Dendritic cell treated with granulocyte-macrophage colony-stimulating factor and Interleukin-4, amounts not matched to agents 40 ng/mL and 50 ng/mL, for 4 days (primary cell): Measurements from ENCODE around the gene TTC7B.
A peak's percentile ranks its signal among the peaks of the same experiment; 100 is the strongest.

Experiments used
- H3K27ac Mint-ChIP-seq: one replicate; pipeline ENCODE4 v1.8.0; 2022; ENCODE audit warnings: mild to moderate bottlenecking, mixed read lengths
- H3K27me3 Mint-ChIP-seq: one replicate; pipeline ENCODE4 v1.8.0; 2022; ENCODE audit warnings: mild to moderate bottlenecking, mixed read lengths
- H3K36me3 Mint-ChIP-seq: one replicate; pipeline ENCODE4 v1.8.0; 2022; ENCODE audit warnings: low read depth, mixed read lengths
- H3K4me1 Mint-ChIP-seq: one replicate; pipeline ENCODE4 v1.8.0; 2022; ENCODE audit warnings: low read depth, mixed read lengths
- H3K4me3 Mint-ChIP-seq: one replicate; pipeline ENCODE4 v1.8.0; 2022; ENCODE audit warnings: mild to moderate bottlenecking, moderate library complexity, mixed read lengths
- H3K9me3 Mint-ChIP-seq: one replicate; pipeline ENCODE4 v1.8.0; 2022; ENCODE audit warnings: mixed read lengths
- intact Hi-C: fragments of 100-400 bp; cut with micrococcal nuclease; formaldehyde crosslinking; loops from one replicate; pipeline ENCODE4 v1.15.0; 2022

Gene TTC7B

DNA sequence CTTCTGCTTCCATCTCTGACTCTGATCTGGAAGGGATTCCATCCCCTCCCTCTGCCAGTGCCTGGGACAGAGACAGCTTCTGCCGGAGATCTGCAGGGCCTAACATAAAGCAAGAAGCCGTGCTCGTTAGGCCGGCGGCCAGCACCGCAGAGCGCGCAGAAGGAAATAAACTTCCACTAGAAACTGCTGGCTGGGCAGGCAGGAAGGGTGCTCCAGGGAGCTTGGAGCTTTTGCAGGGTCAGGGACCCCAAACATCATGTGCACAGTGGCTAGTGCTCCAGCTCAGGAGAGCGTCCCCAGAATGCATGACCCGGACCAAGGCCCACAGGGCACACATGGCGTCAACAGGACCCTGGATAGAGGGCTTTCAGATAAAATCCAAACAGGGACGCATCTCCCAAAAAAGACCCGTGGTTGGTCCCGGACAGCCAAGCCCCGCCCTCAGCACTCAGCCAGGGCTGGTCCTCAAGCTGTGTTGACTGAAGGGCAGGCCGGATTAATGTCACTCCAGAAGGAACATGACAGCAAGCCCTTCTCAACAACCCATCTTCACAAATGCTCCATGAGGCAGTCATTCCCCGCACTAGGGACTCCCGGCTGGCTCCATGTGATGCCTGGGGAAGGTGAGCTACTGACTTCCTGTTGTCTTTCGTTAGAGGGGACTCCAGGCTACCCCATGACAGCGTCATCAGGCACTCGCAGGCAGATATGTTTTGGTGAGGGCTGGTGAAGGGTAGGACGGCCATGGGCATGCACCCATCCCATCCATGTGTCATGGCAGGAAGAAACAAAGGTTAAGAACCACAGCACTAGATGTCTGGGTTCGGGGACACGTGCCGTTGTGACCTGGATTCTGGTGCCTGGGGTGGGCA, 297.9 kb downstream of the TTC7B start:
- Mint-ChIP-seq H3K4me3 (no peak overlapping the region), H3K4me1 (peaks cover 19% of the 10 kb centered on the region), H3K27ac (peak overlapping the region; percentile 46), H3K36me3 (no peaks in the 10 kb centered on the region), H3K27me3 (peaks cover 35% of the 10 kb centered on the region), H3K9me3 (no peaks in the 10 kb centered on the region)
- intact Hi-C loops, result no loop called here

DNA sequence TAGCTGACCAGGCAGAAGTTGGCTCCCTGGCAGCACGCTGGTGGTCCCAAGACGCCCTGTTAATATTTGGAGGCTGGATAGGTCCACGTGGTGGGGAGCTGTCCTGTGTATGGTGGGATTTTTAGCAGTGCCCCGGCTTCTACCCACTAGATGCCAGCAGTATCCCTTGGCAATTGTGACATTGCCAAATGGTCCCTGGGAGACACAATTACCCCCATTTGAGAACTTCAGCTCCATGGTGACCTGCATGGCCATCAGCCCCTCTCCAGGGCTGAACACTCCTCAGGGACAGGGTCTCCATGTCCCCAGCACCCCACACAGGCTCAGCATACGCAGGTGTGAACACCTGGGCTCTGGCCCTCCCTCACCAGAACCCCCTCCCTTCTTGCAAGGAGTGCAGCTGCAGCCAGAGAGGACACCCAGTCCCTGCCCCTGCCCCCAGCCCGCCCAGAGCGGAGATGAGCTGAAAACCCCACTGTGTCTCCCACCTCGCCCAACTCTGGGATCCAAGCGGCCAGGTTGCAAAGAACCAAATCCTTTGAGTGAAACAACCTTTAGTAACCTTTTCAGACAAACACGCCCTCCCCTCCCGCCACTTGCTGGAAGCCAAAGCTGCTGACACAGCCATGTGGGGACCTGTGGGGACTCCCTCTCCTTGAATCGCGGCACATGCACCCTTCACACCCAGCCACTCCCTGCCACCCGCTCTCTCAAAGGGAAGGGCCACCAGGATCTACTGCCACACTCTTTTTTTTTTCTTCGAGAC, 299.0 kb downstream of the TTC7B start:
- Mint-ChIP-seq H3K4me3 (no peak overlapping the region), H3K27me3 (peaks cover 27% of the 10 kb centered on the region), H3K4me1 (peaks cover 19% of the 10 kb centered on the region), H3K9me3 (no peaks in the 10 kb centered on the region), H3K27ac (peak overlapping the region; percentile 46), H3K36me3 (no peaks in the 10 kb centered on the region)
- intact Hi-C loops, result no loop called here

DNA sequence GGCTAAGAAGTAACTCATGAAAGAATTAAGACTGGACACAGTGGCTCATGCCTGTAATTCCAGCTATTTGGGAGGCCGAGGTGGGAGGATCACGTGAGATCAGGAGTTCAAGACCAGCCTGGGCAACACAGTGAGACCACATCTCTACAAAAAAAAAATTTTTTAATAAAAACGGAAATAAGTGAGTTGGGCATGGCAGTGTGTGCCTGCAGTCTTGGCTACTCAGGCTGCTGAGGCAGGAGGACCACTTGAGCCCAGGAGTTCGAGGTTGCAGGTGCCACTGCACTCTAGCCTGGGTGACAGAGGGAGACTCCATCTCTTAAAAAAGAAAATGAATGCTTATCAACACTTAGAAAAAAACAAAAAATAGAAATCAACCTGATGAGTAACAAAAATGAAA, 301.7 kb downstream of the TTC7B start:
- Mint-ChIP-seq H3K36me3 (no peaks in the 10 kb centered on the region), H3K27me3 (peaks cover 27% of the 10 kb centered on the region), H3K9me3 (no peaks in the 10 kb centered on the region), H3K4me1 (peaks cover 14% of the 10 kb centered on the region), H3K27ac (no peak overlapping the region), H3K4me3 (no peak overlapping the region)
- intact Hi-C loops, result no loop called here

DNA sequence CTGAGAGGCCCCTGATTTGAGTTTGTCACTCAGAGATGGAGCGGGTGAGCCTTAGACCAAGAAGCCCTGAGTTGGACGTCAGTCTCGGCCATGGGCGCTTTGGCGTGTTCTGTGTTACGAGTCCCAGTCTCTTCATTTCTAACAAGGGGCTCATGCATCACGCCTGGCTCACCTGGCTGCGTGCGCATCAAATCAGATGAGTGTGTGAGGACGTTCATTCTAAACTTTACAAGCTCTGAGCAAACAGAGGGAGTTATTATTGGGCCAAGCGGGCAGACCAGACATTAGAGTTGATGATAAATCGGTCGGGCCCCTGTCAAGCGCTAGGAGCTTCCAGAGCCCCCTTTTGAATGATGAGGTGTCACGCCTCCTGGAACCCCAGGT, 302.2 kb downstream of the TTC7B start:
- intact Hi-C loops, result no loop called here
- Mint-ChIP-seq H3K36me3 (no peaks in the 10 kb centered on the region), H3K9me3 (no peaks in the 10 kb centered on the region), H3K4me1 (peaks cover 19% of the 10 kb centered on the region), H3K27me3 (peaks cover 28% of the 10 kb centered on the region), H3K27ac (no peak overlapping the region), H3K4me3 (no peak overlapping the region)

DNA sequence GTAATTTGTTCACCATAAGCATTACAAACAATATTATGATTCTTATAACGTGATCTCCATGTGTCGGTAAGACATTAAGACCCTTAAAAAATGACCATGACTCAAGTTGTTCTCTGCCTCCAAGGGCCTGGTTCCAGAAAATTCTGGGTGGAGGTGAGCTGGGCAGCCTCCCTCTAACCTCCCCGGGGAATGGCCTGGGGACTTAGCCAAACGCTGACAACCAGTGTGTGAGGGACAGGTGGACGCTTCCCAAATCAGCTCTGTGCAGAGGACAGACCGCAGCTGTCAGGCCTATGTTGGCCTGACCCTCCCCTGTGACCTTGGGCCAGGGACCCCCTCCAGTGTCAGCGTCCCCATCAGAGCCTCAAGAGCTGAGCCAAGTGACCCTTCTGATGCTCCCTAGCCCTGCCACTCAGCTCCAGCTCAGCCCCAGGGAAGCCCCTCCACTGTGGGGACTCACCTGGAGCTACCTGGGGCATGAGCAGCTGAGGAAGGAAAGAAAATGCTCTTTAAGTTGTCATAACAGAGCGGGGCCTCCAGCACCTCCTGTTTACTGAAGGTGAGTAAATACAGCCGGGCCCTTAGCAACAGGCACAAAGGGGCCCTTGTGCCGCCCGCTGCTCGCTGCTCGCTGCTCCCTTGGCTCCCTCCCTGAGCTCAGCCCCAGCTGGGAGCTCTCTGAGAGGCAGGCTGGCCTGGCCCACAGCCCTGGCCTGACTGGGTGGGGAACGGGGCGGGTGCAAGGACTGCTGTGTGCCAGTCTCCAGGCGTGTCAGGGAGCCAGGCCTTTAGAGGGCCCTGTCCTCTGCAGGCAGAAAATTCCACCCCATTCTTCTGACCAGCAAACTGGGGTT, 302.8 kb downstream of the TTC7B start:
- Mint-ChIP-seq H3K36me3 (no peaks in the 10 kb centered on the region), H3K4me3 (no peak overlapping the region), H3K4me1 (peaks cover 23% of the 10 kb centered on the region), H3K27ac (no peak overlapping the region), H3K9me3 (no peaks in the 10 kb centered on the region), H3K27me3 (peaks cover 34% of the 10 kb centered on the region)
- intact Hi-C loops, result no loop called here

DNA sequence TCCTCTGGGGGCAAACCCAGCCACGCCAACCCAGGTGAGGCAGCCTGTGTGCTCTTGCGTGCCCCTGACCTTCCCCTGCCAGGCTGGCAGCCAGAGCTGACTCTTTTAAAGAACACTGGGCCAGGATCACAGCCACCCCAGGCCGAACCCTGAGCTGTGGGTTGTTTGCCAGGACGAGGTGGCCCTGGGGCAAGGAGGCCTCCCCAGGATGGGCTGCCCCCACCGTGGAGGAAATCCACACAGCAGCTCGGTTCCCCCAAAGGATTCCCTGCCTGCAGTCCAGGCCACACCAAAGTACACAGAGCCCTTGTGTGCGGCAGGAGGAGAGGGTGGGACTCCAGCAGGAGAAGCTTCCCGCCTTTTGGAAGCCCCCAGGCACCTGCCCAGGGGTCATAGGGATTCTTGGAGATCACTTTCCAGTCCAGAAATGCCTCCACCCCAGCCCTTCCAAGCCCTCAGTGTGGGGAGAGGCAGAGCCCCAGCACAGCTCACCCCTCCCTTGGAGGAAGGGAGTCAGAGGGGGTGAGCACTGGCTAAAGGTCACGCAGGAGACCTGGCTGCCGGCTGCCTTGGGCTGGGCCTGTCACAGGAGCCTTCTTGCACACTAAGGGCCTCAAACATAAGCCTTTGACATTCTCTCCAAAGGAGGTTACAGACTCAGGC, 303.8 kb downstream of the TTC7B start:
- intact Hi-C loops, result no loop called here
- no peak overlapping the region for H3K4me3 Mint-ChIP-seq
- peaks cover 18% of the 10 kb centered on the region for H3K4me1 Mint-ChIP-seq
- no peaks in the 10 kb centered on the region for H3K36me3 Mint-ChIP-seq
- H3K27me3 Mint-ChIP-seq, result peaks cover 35% of the 10 kb centered on the region
- no peak overlapping the region for H3K27ac Mint-ChIP-seq
- no peaks in the 10 kb centered on the region for H3K9me3 Mint-ChIP-seq

DNA sequence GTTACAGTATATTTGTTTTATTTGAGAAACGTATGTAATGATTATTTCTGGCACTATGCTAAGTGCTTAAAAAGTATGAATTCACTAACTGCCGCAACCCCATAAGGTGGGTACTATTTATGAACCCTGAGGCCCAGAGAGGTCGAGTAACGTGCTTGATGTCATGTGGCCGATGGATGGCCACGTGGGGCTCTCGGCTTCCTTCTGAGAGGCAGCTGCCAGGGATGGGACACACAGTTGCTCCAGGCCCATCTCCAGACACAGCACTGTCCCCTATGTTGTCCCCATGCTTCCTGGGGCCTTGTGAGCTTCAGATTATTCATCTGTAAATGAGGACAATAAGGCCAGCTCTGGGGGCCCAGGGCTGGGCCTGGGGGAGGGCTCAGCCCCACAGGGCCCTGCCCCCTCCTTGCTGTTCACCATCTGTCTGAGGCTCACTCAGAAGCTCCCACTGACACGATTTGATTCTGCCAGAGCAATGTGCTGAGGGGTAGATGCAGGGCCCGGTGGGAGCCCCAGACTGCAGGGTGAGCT, 304.4 kb downstream of the TTC7B start:
- intact Hi-C loops, result no loop called here
- H3K9me3 Mint-ChIP-seq, result no peaks in the 10 kb centered on the region
- H3K36me3 Mint-ChIP-seq, result no peaks in the 10 kb centered on the region
- H3K27ac Mint-ChIP-seq, result no peak overlapping the region
- H3K27me3 Mint-ChIP-seq, result peaks cover 37% of the 10 kb centered on the region
- peaks cover 17% of the 10 kb centered on the region for H3K4me1 Mint-ChIP-seq
- no peak overlapping the region for H3K4me3 Mint-ChIP-seq

DNA sequence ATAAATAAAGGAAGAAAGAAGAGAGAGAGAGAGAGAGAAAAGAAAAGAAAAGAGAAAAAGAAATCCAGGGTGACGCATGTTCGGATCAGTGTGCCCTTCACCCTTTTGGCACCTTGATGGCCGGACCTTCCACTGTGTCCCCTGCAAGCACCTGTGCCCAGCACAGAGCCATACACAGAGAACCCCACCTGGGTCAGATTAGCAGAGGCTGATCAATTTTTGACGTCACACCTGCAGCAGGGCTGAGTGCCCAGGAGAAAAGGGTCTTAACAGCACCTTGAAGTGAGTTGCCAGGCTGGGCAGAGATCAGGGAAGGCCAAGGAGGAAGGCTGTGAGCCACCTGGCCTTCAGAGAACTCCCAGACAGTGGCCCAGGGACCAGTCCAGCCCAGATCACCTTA, 305.0 kb downstream of the TTC7B start:
- intact Hi-C loops, result no loop called here
- H3K27ac Mint-ChIP-seq, result no peak overlapping the region
- no peaks in the 10 kb centered on the region for H3K36me3 Mint-ChIP-seq
- H3K9me3 Mint-ChIP-seq, result no peaks in the 10 kb centered on the region
- H3K4me3 Mint-ChIP-seq, result no peak overlapping the region
- H3K27me3 Mint-ChIP-seq, result peaks cover 36% of the 10 kb centered on the region
- H3K4me1 Mint-ChIP-seq, result peaks cover 14% of the 10 kb centered on the region

DNA sequence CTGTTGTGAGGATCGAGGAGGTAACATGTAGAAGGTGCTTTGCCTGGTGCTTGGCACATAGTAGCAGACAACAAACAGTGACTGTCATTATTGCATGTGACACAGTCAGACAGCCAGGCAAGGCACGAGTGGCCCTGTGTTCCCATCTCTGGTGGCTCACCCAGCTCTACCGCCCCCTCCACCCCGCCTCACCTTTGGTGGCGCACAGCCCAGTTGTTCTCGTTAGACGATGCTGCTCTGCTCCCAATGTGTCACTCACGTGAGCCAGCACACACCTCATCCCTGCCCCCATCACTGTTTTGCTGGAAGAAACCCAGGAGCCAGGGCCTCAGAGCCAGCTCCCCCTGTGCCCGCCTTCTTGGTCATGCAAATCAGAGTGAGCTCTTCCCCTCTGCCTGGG, 306.1 kb downstream of the TTC7B start:
- peaks cover 32% of the 10 kb centered on the region for H3K27me3 Mint-ChIP-seq
- intact Hi-C loops, result no loop called here
- H3K4me1 Mint-ChIP-seq, result peaks cover 10% of the 10 kb centered on the region
- H3K36me3 Mint-ChIP-seq, result no peaks in the 10 kb centered on the region
- H3K27ac Mint-ChIP-seq, result no peak overlapping the region
- no peak overlapping the region for H3K4me3 Mint-ChIP-seq
- no peaks in the 10 kb centered on the region for H3K9me3 Mint-ChIP-seq

DNA sequence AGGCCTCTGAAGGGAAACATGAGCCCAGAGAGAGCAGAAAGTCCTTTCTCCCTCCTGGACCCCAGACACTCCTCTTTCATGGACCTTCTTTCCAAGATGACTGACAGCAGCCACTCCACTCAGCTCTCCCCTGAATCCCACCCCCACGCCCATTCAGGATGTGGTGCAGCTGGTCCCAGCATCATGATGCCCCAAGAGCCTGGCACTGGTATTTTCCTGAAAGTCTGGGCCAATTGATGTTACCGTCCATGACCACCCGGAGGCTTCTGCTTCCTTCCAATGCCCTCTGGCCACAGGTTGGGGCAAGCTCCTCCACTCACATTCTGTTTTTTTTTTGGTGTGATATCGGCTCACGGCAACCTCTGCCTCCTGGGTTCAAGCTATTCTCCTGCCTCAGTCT, 306.8 kb downstream of the TTC7B start:
- Mint-ChIP-seq H3K9me3 (no peaks in the 10 kb centered on the region), H3K36me3 (no peaks in the 10 kb centered on the region), H3K4me1 (peaks cover 10% of the 10 kb centered on the region), H3K27me3 (peaks cover 32% of the 10 kb centered on the region), H3K4me3 (no peak overlapping the region), H3K27ac (no peak overlapping the region)
- intact Hi-C loops, result no loop called here

DNA sequence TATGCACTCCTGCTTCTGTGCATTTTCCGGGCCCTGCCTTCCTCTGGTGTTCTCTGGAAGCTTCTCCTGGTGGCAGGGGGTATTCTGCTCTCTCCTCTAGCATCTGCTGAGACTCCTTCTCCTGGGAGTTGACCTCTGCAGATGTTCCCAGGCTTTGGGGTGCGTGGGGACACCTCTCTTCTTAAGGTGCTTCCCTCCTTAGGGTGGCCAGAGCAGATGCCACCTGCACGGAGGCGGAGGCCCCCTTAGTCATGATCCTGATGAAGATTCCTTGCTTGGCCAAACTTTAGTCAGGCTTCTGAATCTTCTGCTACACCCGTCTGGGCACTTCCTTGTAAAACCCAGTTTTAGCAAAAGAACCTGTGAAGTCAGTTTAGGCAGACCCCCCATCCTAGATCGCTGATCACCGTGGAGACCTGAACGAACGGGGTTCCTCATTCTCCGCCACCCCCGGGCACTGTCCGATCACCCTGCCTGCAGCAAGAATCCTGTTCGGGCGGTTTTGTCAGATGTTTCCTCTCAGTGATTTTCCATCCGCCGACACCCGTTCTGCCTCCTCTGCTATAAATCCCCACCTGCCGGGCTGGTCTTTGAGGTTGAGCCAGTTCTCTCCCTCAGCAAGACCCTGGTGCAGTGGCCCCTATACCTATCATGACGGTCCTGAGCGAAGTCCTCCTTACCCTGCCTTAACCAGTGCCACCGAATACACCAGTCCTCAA, 307.5 kb downstream of the TTC7B start:
- no peaks in the 10 kb centered on the region for H3K36me3 Mint-ChIP-seq
- H3K27me3 Mint-ChIP-seq, result peaks cover 32% of the 10 kb centered on the region
- no peak overlapping the region for H3K4me3 Mint-ChIP-seq
- H3K27ac Mint-ChIP-seq, result no peak overlapping the region
- H3K9me3 Mint-ChIP-seq, result no peaks in the 10 kb centered on the region
- peaks cover 10% of the 10 kb centered on the region for H3K4me1 Mint-ChIP-seq
- intact Hi-C loops, result no loop called here

DNA sequence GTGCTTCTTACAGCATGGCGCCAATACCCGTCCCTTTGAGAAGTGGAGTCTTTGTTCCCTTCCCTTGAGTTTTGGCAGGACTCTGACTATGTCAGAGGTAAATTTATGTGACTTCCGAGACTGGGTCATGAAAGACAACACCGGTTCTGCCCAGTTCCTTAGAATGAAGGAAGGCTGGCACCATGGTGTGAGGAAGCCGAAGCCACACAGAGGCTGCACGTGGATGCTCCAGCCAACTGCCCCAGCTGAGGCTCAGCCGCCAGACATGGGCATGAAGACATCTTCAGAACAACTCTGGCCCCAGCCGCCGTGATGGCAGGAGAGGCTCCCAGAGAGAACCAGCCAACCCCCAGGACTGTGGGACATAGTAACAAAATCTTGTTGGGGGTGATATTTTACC, 308.2 kb downstream of the TTC7B start:
- intact Hi-C loops, result no loop called here
- Mint-ChIP-seq H3K27ac (no peak overlapping the region), H3K36me3 (no peaks in the 10 kb centered on the region), H3K4me1 (peaks cover 10% of the 10 kb centered on the region), H3K27me3 (peaks cover 32% of the 10 kb centered on the region), H3K9me3 (no peaks in the 10 kb centered on the region), H3K4me3 (no peak overlapping the region)

DNA sequence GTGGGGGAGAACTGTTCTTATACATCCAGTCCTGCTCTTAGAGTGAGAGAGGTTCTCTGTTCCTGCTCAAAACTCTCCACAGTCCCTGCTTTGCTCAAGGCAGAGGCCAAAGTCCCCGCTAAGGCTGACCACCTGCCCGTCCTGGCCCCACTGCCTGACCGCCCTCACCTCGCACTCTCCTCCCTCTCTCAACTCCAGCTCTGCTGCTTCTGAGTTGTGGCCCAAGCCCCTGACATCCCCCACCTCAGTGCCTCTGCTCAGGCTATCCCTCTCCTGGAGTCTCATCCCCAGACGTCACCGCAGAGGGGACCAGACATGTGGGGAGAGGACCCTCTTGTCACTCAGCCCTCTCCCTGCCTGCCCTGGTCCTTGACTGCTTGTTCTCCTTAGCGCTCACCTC, 308.8 kb downstream of the TTC7B start:
- Mint-ChIP-seq H3K4me3 (no peak overlapping the region), H3K4me1 (peaks cover 10% of the 10 kb centered on the region), H3K27me3 (peaks cover 37% of the 10 kb centered on the region), H3K9me3 (no peaks in the 10 kb centered on the region), H3K36me3 (no peaks in the 10 kb centered on the region), H3K27ac (no peak overlapping the region)
- intact Hi-C loops, result no loop called here
